ENCODE data around the gene HTR6.
A peak's percentile ranks its signal among the peaks of the same experiment; 100 is the strongest.

The HTR6 gene

GRCh38 chr1:19654886-19655717 is 9.6 kb upstream of the HTR6 start:
- CTCF ChIA-PET: interaction anchor here (0.6 to 1.2 kb wide), 6 partner anchors 9 to 169 kb away, joined by 3 to 6 read pairs (median 4); partner anchors contain the start of genes CAPZB and HTR6
- POLR2A ChIA-PET (ENCODE audit: low non-redundant PET): interaction anchor here (0.9 kb wide), 1 partner anchor 170 kb away, joined by 3 read pairs; the partner anchor contains the start of gene CAPZB
- peak overlapping the region; percentile 24 for H3K27ac ChIP-seq
- no peak for DNase-seq (ENCODE audit: low spot score)
- no peak for TF ChIP-seq CTCF (conservative IDR thresholded peaks at IDR 0.05; ENCODE audit: low read depth)

- no peak for DNase-seq (ENCODE audit: low spot score)
- peak overlapping the region; percentile 24; the same call in 1 of the 2 replicates for H3K27ac ChIP-seq
- POLR2A ChIA-PET (ENCODE audit: low non-redundant PET): no interaction called here
- CTCF ChIA-PET: no interaction called here
- TF ChIP-seq CTCF (conservative IDR thresholded peaks at IDR 0.05; ENCODE audit: low read depth): no peak
Observed at GRCh38 chr1:19655718-19656080, 9.0 kb upstream of the HTR6 start.

GRCh38 chr1:19656134-19656779 is 8.4 kb upstream of the HTR6 start:
- ChIA-PET CTCF (interaction anchor here (0.5 kb wide), 1 partner anchor 401 kb away, joined by 3 read pairs; no protein-coding TSS in a partner anchor), POLR2A (ENCODE audit: low non-redundant PET) (no interaction called here)
- DNase-seq (ENCODE audit: low spot score): no peak
- TF ChIP-seq CTCF (conservative IDR thresholded peaks at IDR 0.05; ENCODE audit: low read depth): no peak
- no peak overlapping the region for H3K27ac ChIP-seq

GRCh38 chr1:19656780-19657466 is 7.8 kb upstream of the HTR6 start:
- no peak for TF ChIP-seq CTCF (conservative IDR thresholded peaks at IDR 0.05; ENCODE audit: low read depth)
- POLR2A ChIA-PET (ENCODE audit: low non-redundant PET): no interaction called here
- DNase-seq (ENCODE audit: low spot score): no peak
- no peak overlapping the region for H3K27ac ChIP-seq
- CTCF ChIA-PET: interaction anchor here (0.5 kb wide), 1 partner anchor 402 kb away, joined by 3 read pairs; no protein-coding TSS in a partner anchor

- no peak for DNase-seq (ENCODE audit: low spot score)
- 0 out of 2 replicates have a peak overlapping the region, but pooled peaks have one; percentile 43 for H3K27ac ChIP-seq
- CTCF ChIA-PET: interaction anchor here (1.1 kb wide), 1 partner anchor 162 kb away, joined by 3 read pairs; no protein-coding TSS in a partner anchor
- POLR2A ChIA-PET (ENCODE audit: low non-redundant PET): no interaction called here
- no peak for TF ChIP-seq CTCF (conservative IDR thresholded peaks at IDR 0.05; ENCODE audit: low read depth)
Observed at GRCh38 chr1:19657511-19657910, 7.2 kb upstream of the HTR6 start.

- POLR2A ChIA-PET (ENCODE audit: low non-redundant PET): no interaction called here
- DNase-seq (ENCODE audit: low spot score): no peak
- CTCF ChIA-PET: interaction anchor here (0.6 to 1.1 kb wide), 2 partner anchors 162 to 874 kb away, joined by 3 read pairs; no protein-coding TSS in a partner anchor
- H3K27ac ChIP-seq: peak overlapping the region; percentile 43; the same call in 1 of the 2 replicates
- no peak for TF ChIP-seq CTCF (conservative IDR thresholded peaks at IDR 0.05; ENCODE audit: low read depth)
Observed at GRCh38 chr1:19658186-19658585, 6.5 kb upstream of the HTR6 start.
